ENCODE data around the gene LILRA1. TPM values are rescaled to one million over a fixed set of nuclear protein-coding genes. Genes with fewer than 3 reads are reported as not detected.

Gene LILRA1
- total RNA-seq, 1 experiment from 2014 or later = not detected

DNA sequence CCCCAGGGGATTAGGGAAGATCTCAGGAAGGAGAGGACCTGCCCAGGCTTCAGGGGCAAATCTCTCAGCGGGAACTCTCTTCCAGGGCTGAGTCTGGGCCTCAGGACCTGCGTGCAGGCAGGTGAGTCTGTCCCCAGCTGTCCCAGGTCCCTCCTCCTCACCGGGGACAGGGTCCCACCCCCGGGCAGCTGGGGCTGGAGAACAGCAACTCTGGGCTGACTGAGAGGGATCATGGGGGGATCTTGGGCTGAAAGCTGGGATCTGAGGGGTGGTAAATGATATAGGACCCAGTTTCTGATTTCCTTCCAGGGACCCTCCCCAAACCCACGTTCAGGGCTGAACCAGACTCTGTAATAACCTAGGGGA, 14.3 kb downstream of the LILRA1 start:
- POLR2A ChIA-PET (ENCODE audit: low non-redundant PET) = no interaction called here
- no peaks in the 10 kb centered on the region for H3K9me3 ChIP-seq (ENCODE audit: low read depth, low read length, poor library complexity, severe bottlenecking)

DNA sequence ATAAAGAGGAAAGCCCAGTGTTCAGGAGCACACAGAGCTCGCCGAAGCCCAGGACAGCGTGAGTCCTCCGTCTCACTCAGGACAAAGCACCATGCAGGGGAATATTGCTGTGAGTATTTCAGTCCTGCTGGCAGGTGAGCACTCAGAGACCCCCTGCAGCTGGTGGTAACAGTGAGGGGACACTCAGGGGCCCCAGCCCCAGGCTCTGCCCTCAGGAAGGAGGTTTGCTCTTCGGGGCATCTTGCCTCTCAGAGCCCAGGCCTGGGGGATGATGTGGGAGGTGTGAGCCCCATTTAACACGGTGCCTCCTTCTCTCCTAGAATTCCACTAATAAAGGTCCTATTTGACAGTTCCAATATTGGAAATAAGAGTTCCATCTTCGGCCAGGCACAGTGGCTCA, 14.8 kb downstream of the LILRA1 start:
- TF ChIP-seq EZH2 (IDR thresholded peaks at IDR 0.05; ENCODE audit: borderline replicate concordance, low read depth, low read length, poor library complexity, severe bottlenecking) = no peak
- TF ChIP-seq, protein P1, sequence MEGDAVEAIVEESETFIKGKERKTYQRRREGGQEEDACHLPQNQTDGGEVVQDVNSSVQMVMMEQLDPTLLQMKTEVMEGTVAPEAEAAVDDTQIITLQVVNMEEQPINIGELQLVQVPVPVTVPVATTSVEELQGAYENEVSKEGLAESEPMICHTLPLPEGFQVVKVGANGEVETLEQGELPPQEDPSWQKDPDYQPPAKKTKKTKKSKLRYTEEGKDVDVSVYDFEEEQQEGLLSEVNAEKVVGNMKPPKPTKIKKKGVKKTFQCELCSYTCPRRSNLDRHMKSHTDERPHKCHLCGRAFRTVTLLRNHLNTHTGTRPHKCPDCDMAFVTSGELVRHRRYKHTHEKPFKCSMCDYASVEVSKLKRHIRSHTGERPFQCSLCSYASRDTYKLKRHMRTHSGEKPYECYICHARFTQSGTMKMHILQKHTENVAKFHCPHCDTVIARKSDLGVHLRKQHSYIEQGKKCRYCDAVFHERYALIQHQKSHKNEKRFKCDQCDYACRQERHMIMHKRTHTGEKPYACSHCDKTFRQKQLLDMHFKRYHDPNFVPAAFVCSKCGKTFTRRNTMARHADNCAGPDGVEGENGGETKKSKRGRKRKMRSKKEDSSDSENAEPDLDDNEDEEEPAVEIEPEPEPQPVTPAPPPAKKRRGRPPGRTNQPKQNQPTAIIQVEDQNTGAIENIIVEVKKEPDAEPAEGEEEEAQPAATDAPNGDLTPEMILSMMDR (conservative IDR thresholded peaks at IDR 0.05; ENCODE audit: low read depth, low read length) = no peak
- no peak for DNase-seq (ENCODE audit: low spot score)
- peaks cover 10% of the 10 kb centered on the region for H3K27me3 ChIP-seq (replicated peaks; ENCODE audit: insufficient read depth, low read depth, low read length, poor library complexity)
- H3K4me1 ChIP-seq (ENCODE audit: insufficient read depth, low read length, poor library complexity, severe bottlenecking) = no peaks in the 10 kb centered on the region
- no peaks in the 10 kb centered on the region for H3K36me3 ChIP-seq (ENCODE audit: insufficient read depth, low read length, poor library complexity, severe bottlenecking)
- BruUV-seq (replicated peaks) = no TSS peak
- H3K9me3 ChIP-seq (ENCODE audit: low read depth, low read length, poor library complexity, severe bottlenecking) = no peaks in the 10 kb centered on the region
- POLR2A ChIA-PET (ENCODE audit: low non-redundant PET) = no interaction called here
- H3K4me3 ChIP-seq (ENCODE audit: low read depth, low read length, poor library complexity, severe bottlenecking) = no peak overlapping the region
- no peak overlapping the region for H3K27ac ChIP-seq (ENCODE audit: low read depth, low read length, poor library complexity, severe bottlenecking)
- intact Hi-C loops (cut with micrococcal nuclease; ENCODE audit: unreplicated experiment) = no loop called here
- CTCF ChIA-PET = no interaction called here

More for the DNA sequence above, 14.3 kb downstream of the LILRA1 start:
- Histone ChIP-seq H3K27me3 (replicated peaks; ENCODE audit: insufficient read depth, low read depth, low read length, poor library complexity) (peaks cover 13% of the 10 kb centered on the region), H3K4me3 (ENCODE audit: low read depth, low read length, poor library complexity, severe bottlenecking) (no peak overlapping the region), H3K27ac (ENCODE audit: low read depth, low read length, poor library complexity, severe bottlenecking) (no peak overlapping the region), H3K4me1 (ENCODE audit: insufficient read depth, low read length, poor library complexity, severe bottlenecking) (no peaks in the 10 kb centered on the region), H3K36me3 (ENCODE audit: insufficient read depth, low read length, poor library complexity, severe bottlenecking) (no peaks in the 10 kb centered on the region)
- no peak for DNase-seq (ENCODE audit: low spot score)
- CTCF ChIA-PET = no interaction called here
- no TSS peak for BruUV-seq (replicated peaks)
- TF ChIP-seq, protein P1 (conservative IDR thresholded peaks at IDR 0.05; ENCODE audit: low read depth, low read length) = no peak
- no peak for TF ChIP-seq EZH2 (IDR thresholded peaks at IDR 0.05; ENCODE audit: borderline replicate concordance, low read depth, low read length, poor library complexity, severe bottlenecking)
- intact Hi-C loops (cut with micrococcal nuclease; ENCODE audit: unreplicated experiment) = no loop called here

DNA sequence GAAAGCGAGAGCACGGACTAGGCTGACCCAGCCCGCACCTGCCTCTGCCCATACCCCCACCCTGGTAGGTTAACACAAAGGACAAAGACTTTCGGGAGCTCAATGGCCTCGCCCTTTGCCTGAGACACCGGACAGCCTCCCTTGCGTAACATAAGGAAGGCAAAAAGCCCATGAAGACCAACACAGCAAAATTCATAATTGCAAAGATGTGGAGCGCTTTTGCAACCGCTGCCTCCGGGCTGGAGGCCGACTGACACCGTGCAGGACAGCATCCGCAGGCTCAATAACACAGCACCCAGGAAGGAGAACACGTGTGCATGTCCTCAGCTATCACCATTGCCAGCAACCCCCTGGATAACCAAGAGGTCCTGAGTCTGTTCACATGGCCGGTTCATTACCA, 15.4 kb downstream of the LILRA1 start:
- no peak for DNase-seq (ENCODE audit: low spot score)
- TF ChIP-seq, protein P1 (conservative IDR thresholded peaks at IDR 0.05; ENCODE audit: low read depth, low read length) = no peak
- no peak for TF ChIP-seq EZH2 (IDR thresholded peaks at IDR 0.05; ENCODE audit: borderline replicate concordance, low read depth, low read length, poor library complexity, severe bottlenecking)
- intact Hi-C loops (cut with micrococcal nuclease; ENCODE audit: unreplicated experiment) = no loop called here
- Histone ChIP-seq H3K36me3 (ENCODE audit: insufficient read depth, low read length, poor library complexity, severe bottlenecking) (no peaks in the 10 kb centered on the region), H3K27ac (ENCODE audit: low read depth, low read length, poor library complexity, severe bottlenecking) (no peak overlapping the region), H3K27me3 (replicated peaks; ENCODE audit: insufficient read depth, low read depth, low read length, poor library complexity) (peaks cover 10% of the 10 kb centered on the region), H3K4me1 (ENCODE audit: insufficient read depth, low read length, poor library complexity, severe bottlenecking) (no peaks in the 10 kb centered on the region), H3K4me3 (ENCODE audit: low read depth, low read length, poor library complexity, severe bottlenecking) (no peak overlapping the region), H3K9me3 (ENCODE audit: low read depth, low read length, poor library complexity, severe bottlenecking) (no peaks in the 10 kb centered on the region)
- ChIA-PET CTCF (no interaction called here), POLR2A (ENCODE audit: low non-redundant PET) (no interaction called here)
- BruUV-seq (replicated peaks) = no TSS peak
